ENCODE measurements around the gene KCNMB4. TPM values are rescaled to one million over a fixed set of nuclear protein-coding genes. Genes with fewer than 3 reads are reported as not detected.

The KCNMB4 gene
- total RNA-seq, 3 donors from 2014 or later = 0.98 to 1.5 (median 1.4) TPM

GRCh38 chr12:70351076-70351475 lies 15.0 kb upstream of the KCNMB4 start:
- H3K36me3 ChIP-seq = no peaks in the 10 kb centered on the region

DNA sequence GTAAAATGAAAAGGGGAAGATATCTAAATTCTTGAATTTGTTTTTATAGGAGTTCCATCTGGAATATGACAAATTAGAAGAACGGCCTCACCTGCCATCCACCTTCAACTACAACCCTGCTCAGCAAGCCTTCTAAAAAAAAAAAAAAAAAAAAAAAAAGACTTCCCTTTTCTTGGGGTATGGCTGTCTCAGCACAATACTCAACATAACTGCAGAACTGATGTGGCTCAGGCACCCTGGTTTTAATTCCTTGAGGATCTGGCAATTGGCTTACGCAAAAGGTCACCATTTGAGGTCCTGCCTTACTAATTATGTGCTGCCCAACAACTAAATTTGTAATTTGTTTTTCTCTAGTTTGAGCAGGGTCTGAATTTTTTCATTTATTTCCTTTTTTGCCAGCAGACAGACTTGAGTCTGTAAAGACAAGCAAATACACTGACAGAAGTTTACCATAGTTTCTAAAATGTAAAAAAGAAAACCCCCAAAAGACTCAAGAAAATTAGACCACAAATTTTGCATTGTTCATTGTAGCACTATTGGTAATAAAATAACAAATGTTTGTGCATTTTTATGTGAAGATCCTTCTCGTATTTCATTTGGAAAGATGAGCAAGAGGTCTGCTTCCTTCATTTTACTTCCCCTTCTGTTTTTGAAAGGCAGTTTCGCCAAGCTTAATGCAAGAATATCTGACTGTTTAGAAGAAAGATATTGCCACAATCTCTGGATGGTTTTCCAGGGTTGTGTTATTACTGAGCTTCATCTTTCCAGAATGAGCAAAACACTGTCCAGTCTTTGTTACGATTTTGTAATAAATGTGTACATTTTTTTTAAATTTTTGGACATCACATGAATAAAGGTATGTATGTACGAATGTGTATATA lies 12.1 kb upstream of the KCNMB4 start:
- H3K27me3 ChIP-seq = no peaks in the 10 kb centered on the region
- DNase-seq (ENCODE audit: low spot score in 2 of 2) = no peak
- no peak overlapping the region for H3K4me3 ChIP-seq
- intact Hi-C loops (cut with DNase I; ENCODE audit: low total_unique reads) = no loop called here
- H3K4me1 ChIP-seq = no peaks in the 10 kb centered on the region
- no peak overlapping the region for H3K27ac ChIP-seq
- no peaks in the 10 kb centered on the region for H3K36me3 ChIP-seq
- TF ChIP-seq, protein P1, sequence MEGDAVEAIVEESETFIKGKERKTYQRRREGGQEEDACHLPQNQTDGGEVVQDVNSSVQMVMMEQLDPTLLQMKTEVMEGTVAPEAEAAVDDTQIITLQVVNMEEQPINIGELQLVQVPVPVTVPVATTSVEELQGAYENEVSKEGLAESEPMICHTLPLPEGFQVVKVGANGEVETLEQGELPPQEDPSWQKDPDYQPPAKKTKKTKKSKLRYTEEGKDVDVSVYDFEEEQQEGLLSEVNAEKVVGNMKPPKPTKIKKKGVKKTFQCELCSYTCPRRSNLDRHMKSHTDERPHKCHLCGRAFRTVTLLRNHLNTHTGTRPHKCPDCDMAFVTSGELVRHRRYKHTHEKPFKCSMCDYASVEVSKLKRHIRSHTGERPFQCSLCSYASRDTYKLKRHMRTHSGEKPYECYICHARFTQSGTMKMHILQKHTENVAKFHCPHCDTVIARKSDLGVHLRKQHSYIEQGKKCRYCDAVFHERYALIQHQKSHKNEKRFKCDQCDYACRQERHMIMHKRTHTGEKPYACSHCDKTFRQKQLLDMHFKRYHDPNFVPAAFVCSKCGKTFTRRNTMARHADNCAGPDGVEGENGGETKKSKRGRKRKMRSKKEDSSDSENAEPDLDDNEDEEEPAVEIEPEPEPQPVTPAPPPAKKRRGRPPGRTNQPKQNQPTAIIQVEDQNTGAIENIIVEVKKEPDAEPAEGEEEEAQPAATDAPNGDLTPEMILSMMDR (IDR thresholded peaks at IDR 0.05) = no peak
- TF ChIP-seq POLR2AphosphoS5 (IDR thresholded peaks at IDR 0.05) = no peak
- no peak for TF ChIP-seq POLR2A (IDR thresholded peaks at IDR 0.05)
- no peaks in the 10 kb centered on the region for H3K9me3 ChIP-seq

More at GRCh38 chr12:70351076-70351475, 15.0 kb upstream of the KCNMB4 start:
- H3K27me3 ChIP-seq = no peaks in the 10 kb centered on the region
- H3K4me1 ChIP-seq = no peaks in the 10 kb centered on the region
- TF ChIP-seq, protein P1 (IDR thresholded peaks at IDR 0.05) = no peak
- no peak for TF ChIP-seq POLR2AphosphoS5 (IDR thresholded peaks at IDR 0.05)
- no peak for TF ChIP-seq POLR2A (IDR thresholded peaks at IDR 0.05)
- no peaks in the 10 kb centered on the region for H3K9me3 ChIP-seq
- no peak overlapping the region for H3K4me3 ChIP-seq
- no peak for DNase-seq (ENCODE audit: low spot score in 2 of 2)
- H3K27ac ChIP-seq = no peak overlapping the region
- intact Hi-C loops (cut with DNase I; ENCODE audit: low total_unique reads) = no loop called here

- Histone ChIP-seq H3K4me3 (no peak overlapping the region), H3K27ac (no peak overlapping the region), H3K4me1 (no peaks in the 10 kb centered on the region), H3K9me3 (no peaks in the 10 kb centered on the region), H3K36me3 (no peaks in the 10 kb centered on the region), H3K27me3 (no peaks in the 10 kb centered on the region)
- TF ChIP-seq, protein P1 (IDR thresholded peaks at IDR 0.05) = no peak
- TF ChIP-seq POLR2AphosphoS5 (IDR thresholded peaks at IDR 0.05) (no peak), POLR2A (IDR thresholded peaks at IDR 0.05) (no peak)
- no peak for DNase-seq (ENCODE audit: low spot score in 2 of 2)
- intact Hi-C loops (cut with DNase I; ENCODE audit: low total_unique reads) = loop anchor here (5.0 kb wide), 1 partner anchor 673 kb away; no protein-coding TSS in a partner anchor
Measured at GRCh38 chr12:70354787-70355186, 11.3 kb upstream of the KCNMB4 start.

DNA sequence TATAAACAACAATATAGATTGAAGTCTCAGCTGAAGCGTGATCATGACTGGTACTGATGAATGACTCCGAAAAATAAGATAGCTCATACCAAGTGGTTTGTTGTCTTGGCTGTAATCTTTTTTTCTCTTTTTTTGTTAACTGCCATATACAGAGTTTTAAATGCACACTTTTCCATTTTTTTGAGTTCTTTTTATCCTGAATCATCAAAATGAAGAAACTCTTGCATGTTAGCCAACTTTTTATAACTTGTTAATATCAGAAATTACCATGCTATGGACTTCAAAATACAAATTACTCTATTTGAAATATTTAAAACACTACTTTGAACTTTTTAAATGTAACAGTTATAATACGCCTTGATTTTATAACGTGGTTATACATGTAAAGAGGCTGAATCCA lies 10.1 kb upstream of the KCNMB4 start:
- no peak for DNase-seq (ENCODE audit: low spot score in 2 of 2)
- intact Hi-C loops (cut with DNase I; ENCODE audit: low total_unique reads) = loop anchor here (5.0 kb wide), 1 partner anchor 671 kb away; no protein-coding TSS in a partner anchor
- H3K4me3 ChIP-seq = no peak overlapping the region
- no peaks in the 10 kb centered on the region for H3K9me3 ChIP-seq
- no peaks in the 10 kb centered on the region for H3K4me1 ChIP-seq
- TF ChIP-seq, protein P1 (IDR thresholded peaks at IDR 0.05) = no peak
- no peak for TF ChIP-seq POLR2AphosphoS5 (IDR thresholded peaks at IDR 0.05)
- no peak for TF ChIP-seq POLR2A (IDR thresholded peaks at IDR 0.05)
- no peaks in the 10 kb centered on the region for H3K36me3 ChIP-seq
- H3K27me3 ChIP-seq = no peaks in the 10 kb centered on the region
- H3K27ac ChIP-seq = no peak overlapping the region
